B cell (primary cell): Measurements from ENCODE around the gene KCNE1.

Source experiments
- EZH2 ChIP-seq: IDR thresholded peaks from 2 replicates; pipeline ENCODE4 v1.6.1; 2012; ENCODE audit warnings: borderline replicate concordance, low read depth, mild to moderate bottlenecking, moderate library complexity, low read length; ENCODE audit not compliant: insufficient read depth, poor library complexity, severe bottlenecking
- TF ChIP-seq, protein P1 (sequence below): fragments of 200-600 bp; IDR thresholded peaks from one replicate; pipeline ENCODE4 v1.8.0; 2022; ENCODE audit warnings: antibody characterized with exemption, mild to moderate bottlenecking

DNA sequence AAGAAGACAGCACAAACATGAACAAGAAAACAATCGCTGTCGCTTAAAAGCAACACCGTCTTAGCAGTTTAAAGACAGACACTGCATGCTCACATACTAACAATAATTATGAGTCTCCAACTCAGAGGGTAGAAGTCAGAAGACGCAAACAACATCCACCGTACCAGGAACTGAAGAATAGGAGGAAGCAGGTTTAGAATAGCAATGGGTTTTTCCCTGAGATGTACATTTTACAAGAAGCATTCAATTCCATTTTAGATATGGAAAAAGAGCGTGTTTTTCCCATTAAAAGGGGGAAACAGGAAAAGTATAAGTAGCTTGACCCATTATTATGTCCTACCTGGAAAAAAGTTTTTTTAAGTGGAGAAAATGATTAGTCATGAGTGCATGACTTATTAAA lies 34.5 kb upstream of the KCNE1 start:
- TF ChIP-seq, protein P1, sequence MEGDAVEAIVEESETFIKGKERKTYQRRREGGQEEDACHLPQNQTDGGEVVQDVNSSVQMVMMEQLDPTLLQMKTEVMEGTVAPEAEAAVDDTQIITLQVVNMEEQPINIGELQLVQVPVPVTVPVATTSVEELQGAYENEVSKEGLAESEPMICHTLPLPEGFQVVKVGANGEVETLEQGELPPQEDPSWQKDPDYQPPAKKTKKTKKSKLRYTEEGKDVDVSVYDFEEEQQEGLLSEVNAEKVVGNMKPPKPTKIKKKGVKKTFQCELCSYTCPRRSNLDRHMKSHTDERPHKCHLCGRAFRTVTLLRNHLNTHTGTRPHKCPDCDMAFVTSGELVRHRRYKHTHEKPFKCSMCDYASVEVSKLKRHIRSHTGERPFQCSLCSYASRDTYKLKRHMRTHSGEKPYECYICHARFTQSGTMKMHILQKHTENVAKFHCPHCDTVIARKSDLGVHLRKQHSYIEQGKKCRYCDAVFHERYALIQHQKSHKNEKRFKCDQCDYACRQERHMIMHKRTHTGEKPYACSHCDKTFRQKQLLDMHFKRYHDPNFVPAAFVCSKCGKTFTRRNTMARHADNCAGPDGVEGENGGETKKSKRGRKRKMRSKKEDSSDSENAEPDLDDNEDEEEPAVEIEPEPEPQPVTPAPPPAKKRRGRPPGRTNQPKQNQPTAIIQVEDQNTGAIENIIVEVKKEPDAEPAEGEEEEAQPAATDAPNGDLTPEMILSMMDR: no peak
- TF ChIP-seq EZH2: no peak
